ENCODE results near the gene LNX1.
A peak's percentile ranks its signal among the peaks of the same experiment; 100 is the strongest.
"Not testable (repeated sequence)": the region's sequence is repeated elsewhere in the genome, so short reads cannot be mapped to it uniquely, and the experiment has no call there.

Gene LNX1

GRCh38 chr4:53455766-53456165 lies 135.5 kb downstream of the LNX1 start:
- no peak for DNase-seq

- no peak for DNase-seq
Observed at GRCh38 chr4:53453385-53453784, 137.9 kb downstream of the LNX1 start.

GRCh38 chr4:53450773-53451172 lies 140.5 kb downstream of the LNX1 start:
- no peak for DNase-seq

- DNase-seq = no peak
Observed at GRCh38 chr4:53444954-53445353, 146.3 kb downstream of the LNX1 start.

GRCh38 chr4:53441564-53441963 lies 149.7 kb downstream of the LNX1 start:
- no peak for DNase-seq

- no peak for DNase-seq
Observed at GRCh38 chr4:53436251-53436650, 155.0 kb downstream of the LNX1 start.

- DNase-seq = no peak
Observed at GRCh38 chr4:53432528-53433424, 158.5 kb downstream of the LNX1 start.

- DNase-seq = peak; percentile 67
Observed at GRCh38 chr4:53431052-53431451, 160.2 kb downstream of the LNX1 start.

GRCh38 chr4:53427366-53427765 lies 163.9 kb downstream of the LNX1 start:
- DNase-seq = no peak

GRCh38 chr4:53424280-53424679 lies 167.0 kb downstream of the LNX1 start:
- DNase-seq = no peak

- no peak for DNase-seq
Observed at GRCh38 chr4:53422367-53422766, 168.9 kb downstream of the LNX1 start.

- no peak for DNase-seq
Observed at GRCh38 chr4:53421791-53422190, 169.5 kb downstream of the LNX1 start.

GRCh38 chr4:53419208-53419607 lies 172.1 kb downstream of the LNX1 start:
- no peak for DNase-seq

- not testable (repeated sequence) for DNase-seq
Observed at GRCh38 chr4:53409479-53409878, 181.8 kb downstream of the LNX1 start.
